HepG2 (cell line): ENCODE measurements around the gene ATP11A. TPM values are rescaled to one million over a fixed set of nuclear protein-coding genes. Genes with fewer than 3 reads are reported as not detected.

Experiments
- ATAC-seq: fragments of 200-7000 bp; cut with Tn5 transposase; 3 replicates; pipeline ENCODE4 v1.9.1; 2020; ENCODE audit warnings: mild to moderate bottlenecking, moderate library complexity
- BruUV-seq: library from RNA; stranded (reverse); fragments of 400-500 nt; replicated peaks from 2 replicates; lab custom pipeline; 2021; lab: Mats Ljungman, UMichigan
- CTCF ChIA-PET: fragments of 300-600 bp; formaldehyde crosslinking; extraction: SDS; loops from one replicate; lab custom pipeline; 2021; ENCODE audit warnings: low total read pairs, inconsistent platforms, low intra/inter-chr PET ratio; lab: Yijun Ruan, JAX
- POLR2A ChIA-PET: fragments of 350-600 bp; sonication (Branson Sonifier 250); formaldehyde crosslinking; loops from one replicate; lab custom pipeline; 2020; ENCODE audit warnings: antibody characterized with exemption, inconsistent platforms; lab: Yijun Ruan, JAX
- DNase-seq: peaks from one replicate; pipeline ENCODE4 v3.0.0-alpha.2; 2015; ENCODE audit warnings: low spot score
- FAIRE-seq: peaks from 3 replicates; lab custom pipeline; 2011; peaks lifted over from hg19 to GRCh38; lab: Jason Lieb, UNC
- H2AFZ ChIP-seq: one replicate; pipeline ENCODE4 v1.6.1; 2011; ENCODE audit warnings: low read length, inconsistent platforms
- H3K27ac ChIP-seq: fragments of 300-600 bp; 3 replicates; pipeline ENCODE4 v1.8.0; 2011; ENCODE audit warnings: mixed run types, mild to moderate bottlenecking, mixed read lengths, low read length, inconsistent platforms; ENCODE audit not compliant: insufficient read depth; ENCODE audit errors: extremely low read length
- H3K27me3 ChIP-seq, 2 experiments: fragments of 200-600 bp in 1 of 2; 2 replicates in 1 of 2; 3 replicates in 1 of 2; pipeline versions ENCODE4 v1.6.0 to v1.8.0; 2011; ENCODE audit warnings: low read length in 2 of 2, mild to moderate bottlenecking in 2 of 2, moderate library complexity in 2 of 2, inconsistent platforms in 1 of 2; ENCODE audit not compliant: insufficient read depth in 2 of 2, control insufficient read depth in 1 of 2
- H3K36me3 ChIP-seq, 2 experiments: fragments of 200-600 bp in 1 of 2; replicated peaks in 1 of 2; 2 replicates in 1 of 2; 3 replicates in 1 of 2; pipeline versions ENCODE4 v1.5.1 to v1.8.0; 2011; ENCODE audit warnings: low read length in 2 of 2, inconsistent platforms in 1 of 2; ENCODE audit not compliant: insufficient read depth in 2 of 2, control insufficient read depth in 1 of 2
- H3K4me1 ChIP-seq: 2 replicates; pipeline ENCODE4 v1.5.1; 2012; ENCODE audit warnings: low read length, inconsistent platforms; ENCODE audit not compliant: insufficient read depth
- H3K4me2 ChIP-seq: 2 replicates; pipeline ENCODE4 v1.6.0; 2011; ENCODE audit warnings: low read depth, low read length, inconsistent platforms
- H3K4me3 ChIP-seq, 3 experiments: fragments of 200-600 bp in 1 of 3; sonication (generic), shearing (Covaris generic) in 1 of 3; replicated peaks in 1 of 3; 2 replicates each; pipeline ENCODE4 v1.5.1; 2011 to 2016; ENCODE audit warnings: low read length in 3 of 3, inconsistent platforms in 2 of 3, low read depth in 2 of 3, mild to moderate bottlenecking in 2 of 3, control low read depth in 1 of 3, mixed read lengths in 1 of 3; ENCODE audit not compliant: insufficient read depth in 1 of 3
- H3K79me2 ChIP-seq: one replicate; pipeline ENCODE4 v1.6.1; 2011; ENCODE audit warnings: low read length, inconsistent platforms; ENCODE audit not compliant: insufficient read depth
- H3K9ac ChIP-seq: 2 replicates; pipeline ENCODE4 v1.6.0; 2011; ENCODE audit warnings: mild to moderate bottlenecking, low read depth, low read length, inconsistent platforms; ENCODE audit not compliant: insufficient read depth
- H3K9me3 ChIP-seq: 2 replicates; pipeline ENCODE4 v1.5.1; 2012; ENCODE audit warnings: mild to moderate bottlenecking, low read length
- H4K20me1 ChIP-seq: 2 replicates; pipeline ENCODE4 v1.6.0; 2011; ENCODE audit warnings: inconsistent platforms, mild to moderate bottlenecking, low read length, moderate library complexity; ENCODE audit not compliant: insufficient read depth
- AHR ChIP-seq: IDR thresholded peaks from 2 replicates; pipeline ENCODE4 v1.6.1; 2018; ENCODE audit warnings: missing genetic modification reagents, missing compliant biosample characterization
- CREM ChIP-seq, 2 experiments: sonication (generic) in 1 of 2; formaldehyde crosslinking in 1 of 2; IDR thresholded peaks; 2 replicates each; pipeline versions ENCODE4 v1.4.0 to v1.6.1; 2016 to 2020; ENCODE audit warnings: antibody characterized with exemption in 1 of 2, mild to moderate bottlenecking in 1 of 2, missing genetic modification reagents in 1 of 2
- DDIT3 ChIP-seq: sonication (generic); formaldehyde crosslinking; IDR thresholded peaks from 2 replicates; pipeline ENCODE4 v1.4.0; 2020; ENCODE audit warnings: mild to moderate bottlenecking, missing genetic modification reagents
- FOXP1 ChIP-seq, 2 experiments: fragments of 450-650 bp in 1 of 2; IDR thresholded peaks; 2 replicates each; pipeline ENCODE4 v1.6.1; 2017 to 2018; ENCODE audit warnings: antibody characterized with exemption in 1 of 2
- GFI1 ChIP-seq: sonication (generic); formaldehyde crosslinking; IDR thresholded peaks from 2 replicates; pipeline ENCODE4 v1.5.0; 2020; ENCODE audit warnings: missing genetic modification reagents, mild to moderate bottlenecking, borderline replicate concordance
- HNF4G ChIP-seq, 2 experiments: sonication (generic) in 1 of 2; formaldehyde crosslinking in 1 of 2; IDR thresholded peaks; 2 replicates each; pipeline versions ENCODE4 v1.4.0 to v1.6.1; 2011 to 2020; ENCODE audit warnings: borderline replicate concordance in 2 of 2, low read depth in 2 of 2, mild to moderate bottlenecking in 2 of 2, low read length in 1 of 2, missing genetic modification reagents in 1 of 2, moderate library complexity in 1 of 2
- MXD3 ChIP-seq: IDR thresholded peaks from 2 replicates; pipeline ENCODE4 v1.6.1; 2016; ENCODE audit warnings: mild to moderate bottlenecking, missing biosample characterization, missing genetic modification reagents
- NCOA5 ChIP-seq: sonication (generic); formaldehyde crosslinking; IDR thresholded peaks from 2 replicates; pipeline ENCODE4 v1.4.0; 2020; ENCODE audit warnings: missing genetic modification reagents
- NR2F2 ChIP-seq: IDR thresholded peaks from 2 replicates; pipeline ENCODE4 v1.6.1; 2012; ENCODE audit warnings: low read depth, inconsistent platforms, borderline replicate concordance
- TBL1XR1 ChIP-seq: fragments of 150-350 bp; IDR thresholded peaks from 2 replicates; pipeline ENCODE4 v1.6.1; 2014; ENCODE audit warnings: borderline replicate concordance, low read length; ENCODE audit not compliant: partially characterized antibody
- TMF1 ChIP-seq: sonication (generic); formaldehyde crosslinking; IDR thresholded peaks from 2 replicates; pipeline ENCODE4 v1.8.1; 2022; ENCODE audit warnings: low read depth, missing genetic modification reagents
- ZC3H13 ChIP-seq: sonication (generic); formaldehyde crosslinking; IDR thresholded peaks from 2 replicates; pipeline ENCODE4 v1.8.1; 2023; ENCODE audit warnings: mild to moderate bottlenecking, missing genetic modification reagents, moderate library complexity
- ZNF101 ChIP-seq: sonication (generic); formaldehyde crosslinking; IDR thresholded peaks from 2 replicates; pipeline ENCODE4 v1.4.0; 2020; ENCODE audit warnings: mild to moderate bottlenecking, low read depth, missing genetic modification reagents, borderline replicate concordance
- ZNF20 ChIP-seq: sonication (generic); formaldehyde crosslinking; IDR thresholded peaks from 2 replicates; pipeline ENCODE4 v1.4.0; 2020; ENCODE audit warnings: mild to moderate bottlenecking, moderate library complexity, missing genetic modification reagents
- ZNF30 ChIP-seq: sonication (generic); formaldehyde crosslinking; IDR thresholded peaks from 2 replicates; pipeline ENCODE4 v1.5.0; 2020; ENCODE audit warnings: mild to moderate bottlenecking, missing genetic modification reagents
- ZNF383 ChIP-seq: sonication (generic); formaldehyde crosslinking; IDR thresholded peaks from 2 replicates; pipeline ENCODE4 v1.4.0; 2020; ENCODE audit warnings: missing genetic modification reagents, mild to moderate bottlenecking, borderline replicate concordance
- ZNF556 ChIP-seq: sonication (generic); formaldehyde crosslinking; IDR thresholded peaks from 2 replicates; pipeline ENCODE4 v1.4.0; 2020; ENCODE audit warnings: mild to moderate bottlenecking, missing genetic modification reagents, borderline replicate concordance
- WGBS: methylation state at CpG from one replicate; pipeline ENCODE4 v1.1.6; 2017; ENCODE audit warnings: low lambda C conversion rate; 5-methylcytosine and 5-hydroxymethylcytosine counted together
- in situ Hi-C: cut with HindIII; loops from 2 replicates; pipeline ENCODE4 v1.10.0; 2017; ENCODE audit warnings: low pct_unique_long_range_greater_than_20kb; ENCODE audit not compliant: extremely low pct_ligation_motif_present
- intact Hi-C: fragments of 100-400 bp; cut with micrococcal nuclease; formaldehyde crosslinking; loops from one replicate; pipeline ENCODE4 v1.10.0; 2022; ENCODE audit not compliant: unreplicated experiment
- polyA plus RNA-seq, 8 experiments: library from polyadenylated mRNA; depleted of rRNA in 3 of 8; stranded (reverse) in 7 of 8; unstranded in 1 of 8; fragments of >200 nt; fragmentation: Illumina TruSeq in 4 of 8; extraction: Trizol in 4 of 8; gene quantifications; 2 replicates each; pipeline versions ENCODE4 v1.2.1 to v1.2.3, GENCODE V29; 2011 to 2016; ENCODE audit warnings: low read depth in 4 of 8, missing spikeins in 1 of 8, mixed read lengths in 1 of 8; ENCODE audit not compliant: insufficient read depth in 1 of 8
- total RNA-seq, 5 experiments: library from RNA; depleted of rRNA; stranded (reverse); fragments of >200 nt; fragmentation: Illumina TruSeq; extraction: Trizol; gene quantifications; 2 replicates each; pipeline ENCODE4 v1.2.3, GENCODE V29; 2016; ENCODE audit warnings: low read depth in 1 of 5

Gene ATP11A
- total and polyA plus RNA-seq, 2 of the 13 experiments (the other 11 are each of a cell fraction or from before 2014, with no cell fraction given) = 18.4 to 20.1 TPM

GRCh38 chr13:112770504-112770903, 80.7 kb downstream of the ATP11A start:
- TF ChIP-seq TBL1XR1 (no peak), MXD3 (CRISPR knock-in tag) (no peak)
- H4K20me1 ChIP-seq = peaks cover 66% of the 10 kb centered on the region; the same call in 1 of the 2 replicates
- H3K9ac ChIP-seq = no peak overlapping the region
- no peak overlapping the region for H3K27ac ChIP-seq
- DNase-seq (no peak), ATAC-seq (no peak), FAIRE-seq (no peak)
- no peaks in the 10 kb centered on the region for H3K4me1 ChIP-seq
- intact Hi-C loops = no loop called here
- ChIA-PET CTCF (no interaction called here), POLR2A (no interaction called here)
- in situ Hi-C loops = no loop called here
- H3K27me3 ChIP-seq = no peaks in the 10 kb centered on the region; a peak in 1 of 5 replicates
- no peaks in the 10 kb centered on the region for H3K9me3 ChIP-seq
- H3K4me2 ChIP-seq = no peak overlapping the region
- peaks cover 15 to 49% of the 10 kb centered on the region in 2 experiments; a peak in 4 of 5 replicates for H3K36me3 ChIP-seq
- H2AFZ ChIP-seq = no peak overlapping the region
- no peak overlapping the region for H3K4me3 ChIP-seq
- WGBS = 94% methylated on average over 26 of the region's 26 CpGs
- H3K79me2 ChIP-seq = peaks cover 70% of the 10 kb centered on the region
- BruUV-seq = no TSS peak

- Histone ChIP-seq H3K79me2 (peaks cover 73% of the 10 kb centered on the region), H3K36me3 (peaks cover 16 to 45% of the 10 kb centered on the region in 2 experiments; a peak in 4 of 5 replicates), H3K9me3 (no peaks in the 10 kb centered on the region), H3K27ac (no peak overlapping the region), H3K4me1 (no peaks in the 10 kb centered on the region), H4K20me1 (peaks cover 66% of the 10 kb centered on the region; the same call in 1 of the 2 replicates), H3K4me3 (no peak overlapping the region), H2AFZ (no peak overlapping the region), H3K4me2 (no peak overlapping the region), H3K9ac (no peak overlapping the region), H3K27me3 (no peaks in the 10 kb centered on the region; a peak in 1 of 5 replicates)
- TSS peak; percentile 22 for BruUV-seq
- ChIA-PET CTCF (no interaction called here), POLR2A (no interaction called here)
- 96% methylated on average over 19 of the region's 20 CpGs for WGBS
- ATAC-seq (no peak), FAIRE-seq (no peak), DNase-seq (no peak)
- intact Hi-C loops (no loop called here), in situ Hi-C loops (no loop called here)
- TF ChIP-seq TMF1 (CRISPR knock-in tag) (no peak), NR2F2 (no peak), DDIT3 (CRISPR knock-in tag) (no peak), AHR (no peak), ZNF556 (no peak), NCOA5 (no peak), FOXP1 (IDR thresholded peaks at IDR 0.05) (no peak), FOXP1 (CRISPR knock-in tag; IDR thresholded peaks at IDR 0.05) (no peak), CREM (IDR thresholded peaks at IDR 0.05) (no peak), CREM (CRISPR knock-in tag; IDR thresholded peaks at IDR 0.05) (no peak), ZNF30 (no peak), ZNF101 (CRISPR knock-in tag) (no peak), HNF4G (IDR thresholded peaks at IDR 0.05; ENCODE audit: borderline replicate concordance, low read depth, low read length) (no peak), HNF4G (CRISPR knock-in tag; IDR thresholded peaks at IDR 0.05; ENCODE audit: borderline replicate concordance, low read depth) (no peak), ZNF383 (CRISPR knock-in tag) (no peak), GFI1 (CRISPR knock-in tag) (no peak), ZNF20 (CRISPR knock-in tag) (no peak), ZC3H13 (no peak)
Observed at GRCh38 chr13:112771139-112771876, 81.5 kb downstream of the ATP11A start.
